HepG2 (cell line): Measurements from ENCODE around the gene ZNF530. TPM values are rescaled to one million over a fixed set of nuclear protein-coding genes. Genes with fewer than 3 reads are reported as not detected.

Source experiments
- GZF1 ChIP-seq: sonication (generic); formaldehyde crosslinking; IDR thresholded peaks from 2 replicates; pipeline ENCODE4 v1.5.1; 2020; ENCODE audit warnings: mild to moderate bottlenecking, missing genetic modification reagents
- HES4 ChIP-seq: sonication (generic); formaldehyde crosslinking; IDR thresholded peaks from 2 replicates; pipeline ENCODE4 v1.9.0; 2021; ENCODE audit warnings: mild to moderate bottlenecking, missing genetic modification reagents, borderline replicate concordance
- HNRNPLL ChIP-seq: fragments of 200-400 bp; formaldehyde crosslinking; IDR thresholded peaks from 2 replicates; pipeline ENCODE4 v1.6.1; 2017; ENCODE audit warnings: mild to moderate bottlenecking, low read depth, low read length; ENCODE audit not compliant: poor library complexity, severe bottlenecking
- KMT2B ChIP-seq: IDR thresholded peaks from 2 replicates; pipeline ENCODE4 v1.6.1; 2016; ENCODE audit warnings: missing genetic modification reagents, missing compliant biosample characterization
- MBD4 ChIP-seq: IDR thresholded peaks from 2 replicates; pipeline ENCODE4 v1.6.1; 2012; ENCODE audit warnings: low read length, inconsistent platforms, borderline replicate concordance
- MIER3 ChIP-seq: IDR thresholded peaks from 2 replicates; pipeline ENCODE4 v1.6.1; 2016; ENCODE audit warnings: missing compliant biosample characterization, borderline replicate concordance
- PBX3 ChIP-seq: sonication (generic); formaldehyde crosslinking; IDR thresholded peaks from 2 replicates; pipeline ENCODE4 v1.8.1; 2023; ENCODE audit warnings: missing genetic modification reagents, inconsistent platforms, borderline replicate concordance
- PRDM15 ChIP-seq: sonication (generic); formaldehyde crosslinking; IDR thresholded peaks from 2 replicates; pipeline ENCODE4 v1.4.0; 2020; ENCODE audit warnings: missing genetic modification reagents
- SIN3A ChIP-seq: IDR thresholded peaks from 2 replicates; pipeline ENCODE4 v1.6.1; 2011; ENCODE audit warnings: low read depth, mild to moderate bottlenecking, control low read depth, low read length, borderline replicate concordance
- SKIL ChIP-seq: sonication (generic); formaldehyde crosslinking; IDR thresholded peaks from 2 replicates; pipeline ENCODE4 v1.8.0; 2022; ENCODE audit warnings: missing genetic modification reagents, mild to moderate bottlenecking, moderate library complexity, borderline replicate concordance
- SUZ12 ChIP-seq: fragments of 150-350 bp; IDR thresholded peaks from 2 replicates; pipeline ENCODE4 v1.6.1; 2014; ENCODE audit warnings: low read depth, low read length
- TRIM22 ChIP-seq: fragments of 450-650 bp; IDR thresholded peaks from 2 replicates; pipeline ENCODE4 v1.6.1; 2017
- ZBTB3 ChIP-seq: sonication (generic); formaldehyde crosslinking; IDR thresholded peaks from 2 replicates; pipeline ENCODE4 v1.4.0; 2020; ENCODE audit warnings: low read depth, mild to moderate bottlenecking, moderate library complexity, missing genetic modification reagents, borderline replicate concordance
- ZFP82 ChIP-seq: sonication (generic); formaldehyde crosslinking; IDR thresholded peaks from 2 replicates; pipeline ENCODE4 v1.5.1; 2020; ENCODE audit warnings: mild to moderate bottlenecking, missing genetic modification reagents, borderline replicate concordance
- ZNF263 ChIP-seq: sonication (generic); formaldehyde crosslinking; IDR thresholded peaks from 2 replicates; pipeline ENCODE4 v1.4.0; 2020; ENCODE audit warnings: missing genetic modification reagents
- ZNF33B ChIP-seq: sonication (generic); formaldehyde crosslinking; IDR thresholded peaks from 2 replicates; pipeline ENCODE4 v1.5.1; 2020; ENCODE audit warnings: mild to moderate bottlenecking, missing genetic modification reagents
- ZNF563 ChIP-seq: sonication (generic); formaldehyde crosslinking; IDR thresholded peaks from 2 replicates; pipeline ENCODE4 v1.8.0; 2022; ENCODE audit warnings: mild to moderate bottlenecking, moderate library complexity, missing genetic modification reagents
- ZNF672 ChIP-seq: sonication (generic); formaldehyde crosslinking; IDR thresholded peaks from 2 replicates; pipeline ENCODE4 v1.8.1; 2022; ENCODE audit warnings: missing genetic modification reagents
- polyA plus RNA-seq, 8 experiments: library from polyadenylated mRNA; depleted of rRNA in 3 of 8; stranded (reverse) in 7 of 8; unstranded in 1 of 8; fragments of >200 nt; fragmentation: Illumina TruSeq in 4 of 8; extraction: Trizol in 4 of 8; gene quantifications; 2 replicates each; pipeline versions ENCODE4 v1.2.1 to v1.2.3, GENCODE V29; 2011 to 2016; ENCODE audit warnings: low read depth in 4 of 8, missing spikeins in 1 of 8, mixed read lengths in 1 of 8; ENCODE audit not compliant: insufficient read depth in 1 of 8
- total RNA-seq, 5 experiments: library from RNA; depleted of rRNA; stranded (reverse); fragments of >200 nt; fragmentation: Illumina TruSeq; extraction: Trizol; gene quantifications; 2 replicates each; pipeline ENCODE4 v1.2.3, GENCODE V29; 2016; ENCODE audit warnings: low read depth in 1 of 5

Gene ZNF530
- total and polyA plus RNA-seq, 2 of the 13 experiments (the other 11 are each of a cell fraction or from before 2014, with no cell fraction given): 1.1 to 7.8 TPM

- TF ChIP-seq HNRNPLL: no peak
- TF ChIP-seq TRIM22: no peak
- TF ChIP-seq ZBTB3 (CRISPR knock-in tag): no peak
- TF ChIP-seq SUZ12: no peak
- no peak for TF ChIP-seq KMT2B
- TF ChIP-seq ZFP82 (CRISPR knock-in tag): no peak
- 0 out of 2 replicates have a peak, but pooled peaks have one; percentile 45 for TF ChIP-seq HES4 (CRISPR knock-in tag)
- TF ChIP-seq SIN3A: no peak
- no peak for TF ChIP-seq ZNF263 (CRISPR knock-in tag)
- no peak for TF ChIP-seq ZNF672 (CRISPR knock-in tag)
- TF ChIP-seq PRDM15 (CRISPR knock-in tag): no peak
- TF ChIP-seq GZF1 (CRISPR knock-in tag): no peak
- TF ChIP-seq SKIL: no peak
- no peak for TF ChIP-seq ZNF563 (CRISPR knock-in tag)
- TF ChIP-seq MBD4: no peak
- TF ChIP-seq ZNF33B (CRISPR knock-in tag): no peak
- no peak for TF ChIP-seq MIER3 (CRISPR knock-in tag)
- no peak for TF ChIP-seq PBX3 (CRISPR knock-in tag)
Observed at GRCh38 chr19:57583521-57584416, 15.9 kb upstream of the ZNF530 start, which contains the start of gene ZIK1 (continued).
